Measurements from ENCODE around the gene CCDC159.
"Not testable (repeated sequence)": the region's sequence is repeated elsewhere in the genome, so short reads cannot be mapped to it uniquely, and the experiment has no call there.

Gene CCDC159

DNA sequence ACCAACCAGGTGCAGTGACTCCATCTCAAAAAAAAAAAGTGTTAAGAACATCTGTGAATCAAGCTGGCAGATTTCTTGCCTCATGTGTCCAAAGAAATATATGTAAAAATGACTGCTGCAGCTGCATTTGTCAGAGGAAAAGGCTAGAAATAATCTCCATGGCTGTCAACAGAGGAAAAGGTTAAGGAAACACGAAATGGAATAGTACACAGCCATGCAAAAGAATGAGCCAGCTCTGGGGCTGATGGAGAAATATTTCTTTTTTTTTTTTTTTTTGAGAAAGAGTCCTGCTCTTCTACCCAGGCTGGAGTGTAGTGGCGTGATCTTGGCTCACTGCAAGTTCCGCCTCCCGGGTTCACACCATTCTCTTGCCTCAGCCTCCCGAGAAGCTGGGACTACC is 13.5 kb upstream of the CCDC159 start:
- Histone ChIP-seq H3K27me3 (ENCODE audit: insufficient read depth, poor library complexity, severe bottlenecking) (no peaks in the 10 kb centered on the region), H3K4me3 (ENCODE audit: severe bottlenecking) (no peak overlapping the region), H3K36me3 (ENCODE audit: low read depth) (peaks cover 82% of the 10 kb centered on the region), H3K4me1 (ENCODE audit: insufficient read depth, poor library complexity, severe bottlenecking) (no peaks in the 10 kb centered on the region), H3K9me3 (ENCODE audit: severe bottlenecking) (no peaks in the 10 kb centered on the region), H3K27ac (ENCODE audit: poor library complexity, severe bottlenecking) (no peak overlapping the region)
- DNase-seq (ENCODE audit: low spot score) (no peak), ATAC-seq (ENCODE audit: low read depth) (no peak)
- TF ChIP-seq, protein P1, sequence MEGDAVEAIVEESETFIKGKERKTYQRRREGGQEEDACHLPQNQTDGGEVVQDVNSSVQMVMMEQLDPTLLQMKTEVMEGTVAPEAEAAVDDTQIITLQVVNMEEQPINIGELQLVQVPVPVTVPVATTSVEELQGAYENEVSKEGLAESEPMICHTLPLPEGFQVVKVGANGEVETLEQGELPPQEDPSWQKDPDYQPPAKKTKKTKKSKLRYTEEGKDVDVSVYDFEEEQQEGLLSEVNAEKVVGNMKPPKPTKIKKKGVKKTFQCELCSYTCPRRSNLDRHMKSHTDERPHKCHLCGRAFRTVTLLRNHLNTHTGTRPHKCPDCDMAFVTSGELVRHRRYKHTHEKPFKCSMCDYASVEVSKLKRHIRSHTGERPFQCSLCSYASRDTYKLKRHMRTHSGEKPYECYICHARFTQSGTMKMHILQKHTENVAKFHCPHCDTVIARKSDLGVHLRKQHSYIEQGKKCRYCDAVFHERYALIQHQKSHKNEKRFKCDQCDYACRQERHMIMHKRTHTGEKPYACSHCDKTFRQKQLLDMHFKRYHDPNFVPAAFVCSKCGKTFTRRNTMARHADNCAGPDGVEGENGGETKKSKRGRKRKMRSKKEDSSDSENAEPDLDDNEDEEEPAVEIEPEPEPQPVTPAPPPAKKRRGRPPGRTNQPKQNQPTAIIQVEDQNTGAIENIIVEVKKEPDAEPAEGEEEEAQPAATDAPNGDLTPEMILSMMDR (IDR thresholded peaks at IDR 0.05; ENCODE audit: poor library complexity, severe bottlenecking), result no peak

DNA sequence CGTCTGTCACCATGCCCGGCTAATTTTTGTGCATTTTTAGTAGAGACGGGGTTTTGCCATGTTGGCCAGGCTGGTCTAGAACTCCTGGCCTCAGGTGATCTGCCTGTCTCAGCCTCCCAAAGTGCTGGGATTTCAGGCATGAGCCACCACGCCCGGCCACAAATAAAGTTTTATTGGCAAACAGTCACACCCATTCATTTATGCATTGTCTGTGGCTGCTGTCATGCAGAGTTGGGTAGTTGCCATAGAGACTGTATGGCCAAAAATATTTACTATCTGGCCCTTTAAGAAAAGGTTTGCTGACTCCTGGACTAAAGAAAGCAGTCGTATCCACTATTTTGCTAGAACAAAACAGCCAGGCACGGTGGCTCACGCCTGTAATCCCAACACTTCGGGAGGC is 12.5 kb upstream of the CCDC159 start:
- ATAC-seq (ENCODE audit: low read depth); DNase-seq (ENCODE audit: low spot score); H3K9me3 ChIP-seq (ENCODE audit: severe bottlenecking); H3K4me1 ChIP-seq (ENCODE audit: insufficient read depth, poor library complexity, severe bottlenecking); H3K27me3 ChIP-seq (ENCODE audit: insufficient read depth, poor library complexity, severe bottlenecking); H3K27ac ChIP-seq (ENCODE audit: poor library complexity, severe bottlenecking); H3K4me3 ChIP-seq (ENCODE audit: severe bottlenecking): not testable (repeated sequence)
- H3K36me3 ChIP-seq (ENCODE audit: low read depth), result peaks cover 74% of the 10 kb centered on the region

DNA sequence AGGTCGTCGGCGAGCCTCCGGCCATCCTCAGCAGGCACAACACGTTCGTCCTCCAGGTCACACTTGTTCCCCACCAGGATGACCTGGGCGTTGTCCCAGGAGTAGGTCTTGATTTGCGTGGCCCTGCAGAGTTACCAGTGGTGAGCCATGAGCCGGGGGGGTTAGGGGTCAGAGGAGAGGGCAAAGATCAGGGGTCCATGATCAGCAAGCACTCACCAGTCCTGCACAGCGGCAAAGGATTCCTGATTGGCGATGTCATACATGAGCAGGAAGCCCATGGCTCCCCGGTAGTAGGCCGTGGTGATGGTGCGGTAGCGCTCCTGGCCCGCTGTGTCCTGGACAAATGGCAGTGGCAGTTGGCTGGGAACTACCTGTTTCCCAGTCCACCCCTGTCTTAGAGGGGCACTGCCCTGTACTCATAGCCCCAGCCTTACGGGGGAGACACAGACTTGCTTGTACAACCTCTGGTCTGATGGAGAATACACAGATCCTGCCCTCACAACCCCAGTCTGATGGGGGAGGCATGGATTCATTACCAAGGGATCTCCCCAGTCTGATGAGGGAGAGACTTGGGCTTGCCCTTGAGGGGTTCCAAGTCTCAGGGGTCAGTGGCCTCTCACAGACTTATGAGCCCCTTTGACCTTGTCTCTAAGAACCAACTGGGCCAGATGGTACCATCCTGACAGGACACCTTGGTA is 10.7 kb upstream of the CCDC159 start:
- no peak overlapping the region for H3K27ac ChIP-seq (ENCODE audit: poor library complexity, severe bottlenecking)

DNA sequence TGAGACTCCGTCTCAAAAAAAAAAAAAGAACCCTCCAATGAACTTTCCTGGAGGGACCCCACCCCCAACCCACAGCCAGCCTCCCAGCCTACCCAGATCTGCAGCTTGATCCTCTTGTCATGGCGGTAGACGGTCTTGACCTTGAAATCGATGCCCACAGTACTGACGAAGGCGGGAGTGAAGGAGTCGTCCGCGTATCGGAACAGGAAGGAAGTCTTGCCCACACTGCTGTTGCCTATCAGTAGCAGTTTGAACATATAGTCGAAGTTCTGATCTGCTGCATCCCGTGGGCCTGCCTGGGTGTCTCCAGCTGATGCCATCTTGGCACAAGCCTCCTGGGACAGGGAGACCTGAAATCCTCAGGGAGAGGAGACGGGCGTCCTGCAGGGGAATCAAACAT is 9.2 kb upstream of the CCDC159 start:
- ATAC-seq (ENCODE audit: low read depth), result no peak
- H3K4me3 ChIP-seq (ENCODE audit: severe bottlenecking), result no peak overlapping the region
- no peaks in the 10 kb centered on the region for H3K27me3 ChIP-seq (ENCODE audit: insufficient read depth, poor library complexity, severe bottlenecking)
- H3K36me3 ChIP-seq (ENCODE audit: low read depth), result peaks cover 50% of the 10 kb centered on the region
- DNase-seq (ENCODE audit: low spot score), result no peak
- H3K27ac ChIP-seq (ENCODE audit: poor library complexity, severe bottlenecking), result no peak overlapping the region
- TF ChIP-seq, protein P1 (IDR thresholded peaks at IDR 0.05; ENCODE audit: poor library complexity, severe bottlenecking), result no peak
- no peaks in the 10 kb centered on the region for H3K4me1 ChIP-seq (ENCODE audit: insufficient read depth, poor library complexity, severe bottlenecking)
- no peaks in the 10 kb centered on the region for H3K9me3 ChIP-seq (ENCODE audit: severe bottlenecking)

More for the DNA sequence above, 10.7 kb upstream of the CCDC159 start:
- Histone ChIP-seq H3K4me3 (ENCODE audit: severe bottlenecking) (no peak overlapping the region), H3K27me3 (ENCODE audit: insufficient read depth, poor library complexity, severe bottlenecking) (no peaks in the 10 kb centered on the region), H3K4me1 (ENCODE audit: insufficient read depth, poor library complexity, severe bottlenecking) (no peaks in the 10 kb centered on the region), H3K36me3 (ENCODE audit: low read depth) (peaks cover 57% of the 10 kb centered on the region), H3K9me3 (ENCODE audit: severe bottlenecking) (no peaks in the 10 kb centered on the region)
- DNase-seq (ENCODE audit: low spot score) (no peak), ATAC-seq (ENCODE audit: low read depth) (no peak)
- TF ChIP-seq, protein P1 (IDR thresholded peaks at IDR 0.05; ENCODE audit: poor library complexity, severe bottlenecking), result no peak

DNA sequence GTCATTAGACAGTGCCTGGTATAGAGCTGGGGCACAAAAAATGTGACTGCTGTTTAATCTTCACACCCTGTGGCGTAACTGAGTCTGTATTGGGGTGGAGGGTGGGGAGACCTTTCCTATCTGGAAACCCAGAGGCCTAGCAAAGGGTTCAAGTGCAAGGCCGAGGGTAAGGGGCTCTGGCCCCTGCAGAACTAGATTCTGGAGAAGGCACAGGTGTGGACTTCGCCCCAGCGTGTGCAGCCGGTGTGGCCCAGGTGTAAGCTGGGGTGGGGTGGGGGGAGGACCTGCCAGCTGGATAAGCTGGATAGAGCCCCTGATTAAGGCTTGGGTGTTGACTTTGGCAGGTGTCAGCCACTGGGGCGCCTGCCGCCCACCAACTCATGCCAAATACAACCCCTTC is 8.2 kb upstream of the CCDC159 start:
- Histone ChIP-seq H3K27ac (ENCODE audit: poor library complexity, severe bottlenecking) (peak overlapping the region; percentile 42), H3K4me1 (ENCODE audit: insufficient read depth, poor library complexity, severe bottlenecking) (no peaks in the 10 kb centered on the region), H3K27me3 (ENCODE audit: insufficient read depth, poor library complexity, severe bottlenecking) (no peaks in the 10 kb centered on the region), H3K36me3 (ENCODE audit: low read depth) (peaks cover 40% of the 10 kb centered on the region), H3K9me3 (ENCODE audit: severe bottlenecking) (no peaks in the 10 kb centered on the region), H3K4me3 (ENCODE audit: severe bottlenecking) (no peak overlapping the region)
- TF ChIP-seq, protein P1 (IDR thresholded peaks at IDR 0.05; ENCODE audit: poor library complexity, severe bottlenecking), result no peak
- DNase-seq (ENCODE audit: low spot score) (no peak), ATAC-seq (ENCODE audit: low read depth) (no peak)

All from RWPE2 (cell line).